Skeletal muscle tissue (tissue), 4 donors: ENCODE data around the gene GAS2L3. TPM values are rescaled to one million over a fixed set of nuclear protein-coding genes. Genes with fewer than 3 reads are reported as not detected.
"Not testable (repeated sequence)": the region's sequence is repeated elsewhere in the genome, so short reads cannot be mapped to it uniquely, and the experiment has no call there.

Experiments used
- H3K27ac ChIP-seq: one replicate; pipeline ENCODE4 v1.7.0; 2013; ENCODE audit warnings: mild to moderate bottlenecking, low read depth, low read length, inconsistent platforms
- H3K27me3 ChIP-seq, 3 donors: one replicate each; pipeline ENCODE4 v1.7.0; 2013; ENCODE audit warnings: low read length in 3 of 3; ENCODE audit not compliant: control insufficient read depth in 3 of 3, insufficient read depth in 3 of 3
- H3K36me3 ChIP-seq, 3 donors: one replicate each; pipeline ENCODE4 v1.7.0; 2013; ENCODE audit warnings: low read length in 3 of 3; ENCODE audit not compliant: control insufficient read depth in 3 of 3, insufficient read depth in 3 of 3
- H3K4me1 ChIP-seq, 3 donors: one replicate each; pipeline ENCODE4 v1.7.0; 2013; ENCODE audit warnings: low read length in 3 of 3, mild to moderate bottlenecking in 3 of 3; ENCODE audit not compliant: control insufficient read depth in 3 of 3, insufficient read depth in 3 of 3
- H3K4me3 ChIP-seq, 3 donors: one replicate each; pipeline ENCODE4 v1.7.0; 2013; ENCODE audit warnings: low read length in 3 of 3
- H3K9ac ChIP-seq, 3 donors: one replicate each; pipeline ENCODE4 v1.7.0; 2013; ENCODE audit warnings: low read length in 3 of 3, mild to moderate bottlenecking in 3 of 3, moderate library complexity in 2 of 3, low read depth in 1 of 3
- H3K9me3 ChIP-seq, 3 donors: one replicate each; pipeline ENCODE4 v1.7.0; 2013; ENCODE audit warnings: low read length in 3 of 3; ENCODE audit not compliant: control insufficient read depth in 3 of 3
- total RNA-seq: library from RNA; depleted of rRNA; stranded (reverse); fragments of >200 nt; gene quantifications from one replicate; pipeline ENCODE4 v1.2.3, GENCODE V29; 2014
- donor health status: Osteomylitis.

GAS2L3 gene
- total RNA-seq, 1 donor from 2014 or later = 19.3 TPM

- H3K9ac ChIP-seq = no peak overlapping the region
- H3K27me3 ChIP-seq = no peaks in the 10 kb centered on the region
- no peaks in the 10 kb centered on the region for H3K4me1 ChIP-seq
- H3K27ac ChIP-seq = no peak overlapping the region
- no peak overlapping the region for H3K4me3 ChIP-seq
- H3K36me3 ChIP-seq = no peaks in the 10 kb centered on the region
- H3K9me3 ChIP-seq = no peaks in the 10 kb centered on the region
Observed at GRCh38 chr12:100553936-100554335, 19.5 kb upstream of the GAS2L3 start.

GRCh38 chr12:100554608-100555077 is 18.8 kb upstream of the GAS2L3 start:
- no peak overlapping the region for H3K4me3 ChIP-seq
- no peaks in the 10 kb centered on the region for H3K36me3 ChIP-seq
- H3K27me3 ChIP-seq = no peaks in the 10 kb centered on the region
- H3K27ac ChIP-seq = no peak overlapping the region
- no peak overlapping the region for H3K9ac ChIP-seq
- H3K4me1 ChIP-seq = no peaks in the 10 kb centered on the region
- no peaks in the 10 kb centered on the region for H3K9me3 ChIP-seq

DNA sequence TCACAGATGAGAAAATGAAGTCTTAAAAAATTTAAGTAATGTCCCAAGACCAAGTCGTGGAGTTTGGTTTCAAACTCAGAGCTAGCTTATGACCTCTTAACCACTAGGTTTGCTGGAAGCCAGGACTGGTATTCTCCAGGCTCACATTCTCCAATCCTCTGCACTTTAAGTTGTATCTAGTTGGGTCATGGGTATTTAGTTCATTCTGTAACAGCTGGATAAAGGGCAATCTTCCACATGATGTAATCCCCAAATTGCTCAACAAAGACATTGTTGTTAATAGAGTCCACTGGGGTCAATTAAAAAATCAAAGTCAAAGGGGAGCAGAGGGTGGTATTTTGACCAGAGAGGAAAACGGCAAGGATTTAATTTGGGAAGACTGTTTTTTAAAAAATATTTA is 17.8 kb upstream of the GAS2L3 start:
- no peaks in the 10 kb centered on the region for H3K27me3 ChIP-seq
- no peaks in the 10 kb centered on the region for H3K36me3 ChIP-seq
- H3K27ac ChIP-seq = no peak overlapping the region
- H3K9ac ChIP-seq = no peak overlapping the region
- H3K4me1 ChIP-seq = no peaks in the 10 kb centered on the region
- H3K9me3 ChIP-seq = no peaks in the 10 kb centered on the region
- H3K4me3 ChIP-seq = no peak overlapping the region

DNA sequence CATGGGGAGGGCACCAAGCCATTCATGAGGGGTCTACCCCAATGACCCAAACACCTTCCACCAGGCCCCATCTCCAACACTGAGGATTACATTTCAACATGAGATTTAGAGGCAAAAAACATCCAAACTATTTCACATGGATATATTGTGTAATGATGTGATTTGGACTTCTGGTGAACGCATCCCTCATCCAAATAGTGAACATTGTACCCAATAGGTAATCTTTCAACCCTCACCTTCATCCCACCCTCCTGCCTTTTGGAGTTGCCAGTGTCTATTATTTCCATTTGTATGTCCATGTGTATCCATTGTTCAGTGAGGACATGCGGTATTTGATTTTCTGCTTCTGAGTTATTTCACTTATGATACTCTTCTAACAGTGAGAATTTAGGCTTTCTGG is 16.1 kb upstream of the GAS2L3 start:
- no peak overlapping the region for H3K4me3 ChIP-seq
- no peaks in the 10 kb centered on the region for H3K4me1 ChIP-seq
- H3K9ac ChIP-seq = no peak overlapping the region
- no peaks in the 10 kb centered on the region for H3K9me3 ChIP-seq
- no peaks in the 10 kb centered on the region for H3K27me3 ChIP-seq
- no peak overlapping the region for H3K27ac ChIP-seq
- H3K36me3 ChIP-seq = no peaks in the 10 kb centered on the region

- H3K9ac ChIP-seq, H3K9me3 ChIP-seq, H3K27ac ChIP-seq, H3K4me1 ChIP-seq, H3K36me3 ChIP-seq, H3K4me3 ChIP-seq, H3K27me3 ChIP-seq: not testable (repeated sequence)
Observed at GRCh38 chr12:100559261-100559660, 14.2 kb upstream of the GAS2L3 start.

DNA sequence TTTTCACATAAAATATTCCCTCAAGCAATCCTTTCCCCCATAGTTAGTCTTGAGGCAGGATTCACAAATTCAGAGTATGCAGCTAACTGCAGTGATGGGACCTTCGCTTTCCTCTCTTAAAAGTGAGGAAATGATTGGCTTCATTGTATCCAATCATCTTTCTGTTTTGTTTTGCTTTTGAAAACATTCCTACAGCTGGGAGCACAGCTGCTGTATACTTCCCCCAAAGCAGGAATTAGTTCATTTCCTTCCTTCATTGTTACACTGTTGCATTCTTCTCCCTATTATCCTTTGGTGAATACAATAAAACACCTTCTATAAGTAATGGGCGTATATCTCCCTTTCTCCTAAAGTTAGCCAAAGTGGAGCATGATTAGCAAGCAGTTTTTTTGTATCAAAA is 9.4 kb upstream of the GAS2L3 start:
- Histone ChIP-seq H3K27me3 (no peaks in the 10 kb centered on the region), H3K27ac (no peak overlapping the region), H3K9me3 (no peaks in the 10 kb centered on the region), H3K9ac (no peak overlapping the region), H3K36me3 (no peaks in the 10 kb centered on the region), H3K4me1 (no peaks in the 10 kb centered on the region), H3K4me3 (no peak overlapping the region)

DNA sequence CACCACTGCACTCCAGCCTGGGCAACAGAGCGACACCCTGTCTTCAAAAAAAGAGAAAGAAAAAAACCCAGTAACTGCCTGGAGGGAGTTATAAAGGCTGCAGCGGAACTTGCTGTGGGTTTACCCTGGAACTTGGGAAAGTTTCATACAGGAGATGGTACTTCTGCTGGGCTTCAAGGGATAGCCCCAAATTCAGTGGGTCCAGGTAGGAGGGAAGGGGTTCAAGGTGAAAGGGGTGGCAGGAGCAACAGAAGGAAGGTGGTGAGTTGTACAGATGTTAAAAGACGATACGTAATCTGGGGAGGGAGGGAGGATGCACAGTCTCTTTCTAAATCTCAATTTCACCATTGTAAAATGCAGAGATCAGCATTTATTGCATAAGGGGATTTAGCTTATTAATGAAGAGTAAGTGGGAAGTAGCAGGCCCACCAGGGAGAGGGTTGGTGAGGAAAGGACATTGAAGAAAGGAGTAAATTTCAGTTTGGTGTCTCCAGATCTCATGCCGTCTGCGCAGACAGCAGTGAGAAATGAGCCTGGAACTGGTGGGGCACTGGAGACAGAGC is 8.5 kb upstream of the GAS2L3 start:
- H3K9ac ChIP-seq = no peak overlapping the region

DNA sequence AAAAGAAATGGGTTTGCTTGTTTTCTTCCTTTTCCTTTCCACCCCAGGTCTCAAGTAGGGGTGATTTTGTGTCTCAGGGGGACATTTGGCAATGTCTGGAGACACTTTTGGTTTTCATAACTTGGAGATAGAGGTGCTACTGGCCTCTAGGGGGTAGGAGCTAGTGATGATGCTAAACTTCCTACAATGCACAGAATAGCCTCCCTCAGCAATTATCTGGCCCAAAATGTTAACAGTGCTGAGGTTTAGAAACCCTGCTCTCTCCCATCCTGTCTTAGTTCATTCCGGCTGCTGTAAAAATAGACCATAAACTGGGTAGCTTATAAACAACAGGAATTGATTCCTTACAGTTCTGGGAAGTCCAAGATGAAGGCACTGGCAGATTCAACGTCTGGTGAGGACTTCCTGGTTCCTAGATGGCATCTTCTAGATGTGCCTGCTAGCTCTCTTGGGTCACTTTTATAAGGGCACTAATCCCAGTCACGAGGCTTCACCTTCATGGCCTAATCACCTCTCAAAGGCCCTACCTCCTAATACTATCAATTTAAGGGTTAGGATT is 7.4 kb upstream of the GAS2L3 start:
- Histone ChIP-seq H3K4me3 (no peak overlapping the region), H3K4me1 (no peaks in the 10 kb centered on the region), H3K27me3 (no peaks in the 10 kb centered on the region), H3K36me3 (no peaks in the 10 kb centered on the region), H3K9ac (no peak overlapping the region), H3K9me3 (no peaks in the 10 kb centered on the region), H3K27ac (no peak overlapping the region)

More for the DNA sequence above, 8.5 kb upstream of the GAS2L3 start:
- no peaks in the 10 kb centered on the region for H3K27me3 ChIP-seq
- no peaks in the 10 kb centered on the region for H3K4me1 ChIP-seq
- H3K27ac ChIP-seq = no peak overlapping the region
- no peaks in the 10 kb centered on the region for H3K36me3 ChIP-seq
- H3K9me3 ChIP-seq = no peaks in the 10 kb centered on the region
- no peak overlapping the region for H3K4me3 ChIP-seq

GRCh38 chr12:100566887-100567637 is 6.4 kb upstream of the GAS2L3 start:
- Histone ChIP-seq H3K27me3 (no peaks in the 10 kb centered on the region), H3K36me3 (no peaks in the 10 kb centered on the region), H3K9ac (no peak overlapping the region), H3K4me1 (no peaks in the 10 kb centered on the region), H3K4me3 (no peak overlapping the region), H3K27ac (peak overlapping the region; percentile 19), H3K9me3 (no peaks in the 10 kb centered on the region)

DNA sequence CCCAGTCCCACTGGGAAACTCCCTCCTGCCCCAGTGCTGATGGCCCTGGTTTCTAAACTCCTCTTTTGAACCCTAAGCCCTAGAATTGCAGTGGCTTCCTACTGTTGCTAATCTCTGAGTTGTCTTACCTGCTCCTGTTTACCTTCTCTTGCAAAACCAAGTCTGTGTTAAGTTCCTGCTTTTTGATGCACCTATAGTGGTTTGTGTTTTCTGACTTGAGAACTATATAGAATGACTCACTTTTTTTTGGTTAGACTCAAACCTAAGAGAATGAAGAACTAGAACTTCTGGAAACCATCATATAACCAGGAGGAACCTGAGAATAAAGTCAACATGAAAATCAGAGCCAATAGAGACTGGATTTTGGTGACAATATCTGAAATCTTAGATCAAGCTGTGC is 5.5 kb upstream of the GAS2L3 start:
- Histone ChIP-seq H3K9ac (no peak overlapping the region), H3K4me1 (peaks cover 0 to 1% (median under 1%) of the 10 kb centered on the region in 3 donors), H3K9me3 (no peaks in the 10 kb centered on the region), H3K27ac (peak overlapping the region; percentile 19), H3K27me3 (no peaks in the 10 kb centered on the region), H3K36me3 (no peaks in the 10 kb centered on the region), H3K4me3 (no peak overlapping the region)
